GM23248 (cell line): ENCODE measurements around the gene DCDC1. TPM values are rescaled to one million over a fixed set of nuclear protein-coding genes. Genes with fewer than 3 reads are reported as not detected.

ENCODE experiments used
- DNase-seq: peaks from one replicate; pipeline ENCODE4 v3.0.0-alpha.2; 2015
- H2AFZ ChIP-seq: fragments of 200-600 bp; sonication (generic); 2 replicates; pipeline ENCODE4 v1.6.1; 2016; ENCODE audit warnings: antibody characterized with exemption
- H3F3A ChIP-seq: fragments of 200-600 bp; sonication (generic); 2 replicates; pipeline ENCODE4 v1.6.1; 2016; ENCODE audit warnings: mild to moderate bottlenecking, antibody characterized with exemption, mixed run types; ENCODE audit not compliant: insufficient read depth
- H3K27ac ChIP-seq: fragments of 200-600 bp; sonication (generic); 2 replicates; pipeline ENCODE4 v1.5.1; 2016; ENCODE audit warnings: mild to moderate bottlenecking
- H3K27me3 ChIP-seq: fragments of 200-600 bp; sonication (generic); replicated peaks from 2 replicates; pipeline ENCODE4 v1.6.1; 2016; ENCODE audit warnings: mild to moderate bottlenecking; ENCODE audit not compliant: insufficient read depth
- H3K36me3 ChIP-seq: fragments of 200-600 bp; sonication (generic); 2 replicates; pipeline ENCODE4 v1.6.1; 2016; ENCODE audit warnings: low read depth, mild to moderate bottlenecking
- H3K4me1 ChIP-seq: fragments of 200-600 bp; sonication (generic); 2 replicates; pipeline ENCODE4 v1.6.1; 2016; ENCODE audit warnings: mild to moderate bottlenecking; ENCODE audit not compliant: insufficient read depth
- H3K4me2 ChIP-seq: fragments of 200-600 bp; sonication (generic); one replicate; pipeline ENCODE4 v1.6.1; 2016; ENCODE audit warnings: mild to moderate bottlenecking; ENCODE audit not compliant: unreplicated experiment
- H3K4me3 ChIP-seq: fragments of 200-600 bp; sonication (generic); 2 replicates; pipeline ENCODE4 v1.5.1; 2016; ENCODE audit warnings: mild to moderate bottlenecking
- H3K79me2 ChIP-seq: fragments of 200-600 bp; sonication (generic); 2 replicates; pipeline ENCODE4 v1.6.1; 2016; ENCODE audit warnings: mild to moderate bottlenecking; ENCODE audit not compliant: insufficient read depth
- H3K9ac ChIP-seq: fragments of 200-600 bp; sonication (generic); 2 replicates; pipeline ENCODE4 v1.6.1; 2016; ENCODE audit warnings: mild to moderate bottlenecking
- H3K9me2 ChIP-seq: fragments of 200-600 bp; sonication (generic); 2 replicates; pipeline ENCODE4 v1.6.1; 2016; ENCODE audit warnings: mixed run types, mild to moderate bottlenecking, moderate library complexity; ENCODE audit not compliant: insufficient read depth
- H3K9me3 ChIP-seq: fragments of 200-600 bp; sonication (generic); one replicate; pipeline ENCODE4 v1.6.1; 2017; ENCODE audit warnings: low read depth
- H4K20me1 ChIP-seq: fragments of 200-600 bp; sonication (generic); 2 replicates; pipeline ENCODE4 v1.6.0; 2016; ENCODE audit not compliant: insufficient read depth
- EZH2 ChIP-seq: fragments of 200-600 bp; sonication (generic); IDR thresholded peaks from 2 replicates; pipeline ENCODE4 v1.6.1; 2018; ENCODE audit warnings: antibody characterized with exemption, mild to moderate bottlenecking; ENCODE audit not compliant: insufficient read depth, poor library complexity, severe bottlenecking
- EZH2phosphoT487 ChIP-seq: fragments of 200-600 bp; sonication (generic); IDR thresholded peaks from 2 replicates; pipeline ENCODE4 v1.6.1; 2018; ENCODE audit warnings: antibody characterized with exemption, moderate library complexity, mild to moderate bottlenecking, low read depth; ENCODE audit not compliant: insufficient read depth
- WGBS, 2 experiments: methylation state at CpG; one replicate each; pipeline ENCODE4 v1.1.6; 2015 to 2017; ENCODE audit warnings: low lambda C conversion rate in 2 of 2, low coverage in 1 of 2; ENCODE audit errors: missing lambda C conversion rate in 2 of 2; 5-methylcytosine and 5-hydroxymethylcytosine counted together
- in situ Hi-C: fragments of 300-500 bp; cut with MboI; formaldehyde crosslinking; loops from 2 replicates; pipeline ENCODE4 v1.15.0; 2020
- polyA plus RNA-seq: library from polyadenylated mRNA; unstranded; fragments of >200 nt; fragmentation: Nextera tagmentation; extraction: Ambion mirVana; gene quantifications from 2 replicates; pipeline ENCODE4 v1.2.1, GENCODE V29; 2016
- total RNA-seq: library from RNA; depleted of rRNA; stranded (reverse); fragments of >200 nt; shearing (Covaris generic); gene quantifications from 2 replicates; pipeline ENCODE4 v1.2.3, GENCODE V29; 2014

Gene DCDC1
- total and polyA plus RNA-seq, 2 experiments from 2014 or later: not detected

- H3K9me3 ChIP-seq: no peaks in the 10 kb centered on the region
- in situ Hi-C loops: loop anchor here (25.0 kb wide), 2 partner anchors 546 to 1471 kb away; no protein-coding TSS in a partner anchor
- H3K4me2 ChIP-seq: no peak overlapping the region
- H2AFZ ChIP-seq: no peak overlapping the region
- H3K79me2 ChIP-seq: no peaks in the 10 kb centered on the region
- no peaks in the 10 kb centered on the region for H3K9me2 ChIP-seq
- H4K20me1 ChIP-seq: no peaks in the 10 kb centered on the region
- DNase-seq: peak; percentile 19
- H3K27ac ChIP-seq: no peak overlapping the region
- no peaks in the 10 kb centered on the region for H3K27me3 ChIP-seq
- WGBS, 2 experiments: 30 to 38% methylated on average over 2 of the region's 2 CpGs
- H3K4me3 ChIP-seq: no peak overlapping the region
- no peaks in the 10 kb centered on the region for H3K4me1 ChIP-seq
- H3K36me3 ChIP-seq: no peaks in the 10 kb centered on the region
- no peaks in the 10 kb centered on the region for H3F3A ChIP-seq
- no peak overlapping the region for H3K9ac ChIP-seq
- no peak for TF ChIP-seq EZH2phosphoT487
- TF ChIP-seq EZH2: no peak
These were observed 461.3 kb downstream of the DCDC1 start for GRCh38 chr11:30908272-30908671.

GRCh38 chr11:30902929-30903328 is 466.6 kb downstream of the DCDC1 start:
- in situ Hi-C loops: loop anchor here (25.0 kb wide), 2 partner anchors 541 to 1466 kb away; no protein-coding TSS in a partner anchor

GRCh38 chr11:30895046-30895445 is 474.5 kb downstream of the DCDC1 start:
- H3K9ac ChIP-seq: no peak overlapping the region

More at GRCh38 chr11:30902929-30903328, 466.6 kb downstream of the DCDC1 start:
- Histone ChIP-seq H3K27me3 (0 out of 2 replicates have a peak, but pooled peaks cover 4% of the 10 kb centered on the region), H3K27ac (no peak overlapping the region), H4K20me1 (no peaks in the 10 kb centered on the region), H3K4me3 (no peak overlapping the region), H2AFZ (no peak overlapping the region), H3K9me3 (no peaks in the 10 kb centered on the region), H3K79me2 (no peaks in the 10 kb centered on the region), H3K4me1 (no peaks in the 10 kb centered on the region), H3F3A (no peaks in the 10 kb centered on the region), H3K9ac (no peak overlapping the region), H3K9me2 (no peaks in the 10 kb centered on the region), H3K36me3 (no peaks in the 10 kb centered on the region), H3K4me2 (no peak overlapping the region)
- TF ChIP-seq EZH2phosphoT487 (no peak), EZH2 (no peak)
- no peak for DNase-seq

GRCh38 chr11:30893318-30893717 is 476.2 kb downstream of the DCDC1 start:
- no peaks in the 10 kb centered on the region for H3F3A ChIP-seq
- no peaks in the 10 kb centered on the region for H4K20me1 ChIP-seq
- TF ChIP-seq EZH2phosphoT487: no peak
- H3K9me2 ChIP-seq: no peaks in the 10 kb centered on the region
- no peaks in the 10 kb centered on the region for H3K9me3 ChIP-seq
- no peak overlapping the region for H3K9ac ChIP-seq
- H2AFZ ChIP-seq: no peak overlapping the region
- in situ Hi-C loops: no loop called here
- no peaks in the 10 kb centered on the region for H3K4me1 ChIP-seq
- H3K79me2 ChIP-seq: no peaks in the 10 kb centered on the region
- H3K27ac ChIP-seq: no peak overlapping the region
- no peaks in the 10 kb centered on the region for H3K36me3 ChIP-seq
- H3K4me2 ChIP-seq: no peak overlapping the region
- no peak overlapping the region for H3K4me3 ChIP-seq
- 5 to 8% methylated on average over 3 of the region's 3 CpGs for WGBS, 2 experiments
- DNase-seq: no peak
- no peaks in the 10 kb centered on the region for H3K27me3 ChIP-seq

More at GRCh38 chr11:30895046-30895445, 474.5 kb downstream of the DCDC1 start:
- Histone ChIP-seq H3K4me2 (no peak overlapping the region), H3K79me2 (no peaks in the 10 kb centered on the region), H3K4me1 (no peaks in the 10 kb centered on the region), H3F3A (no peaks in the 10 kb centered on the region), H3K36me3 (no peaks in the 10 kb centered on the region), H3K27ac (no peak overlapping the region), H3K4me3 (no peak overlapping the region), H3K27me3 (0 out of 2 replicates have a peak, but pooled peaks cover 4% of the 10 kb centered on the region), H2AFZ (no peak overlapping the region), H4K20me1 (no peaks in the 10 kb centered on the region), H3K9me2 (no peaks in the 10 kb centered on the region), H3K9me3 (no peaks in the 10 kb centered on the region)
- 52 to 57% methylated on average over 2 of the region's 2 CpGs for WGBS, 2 experiments
- no peak for TF ChIP-seq EZH2phosphoT487
- no peak for TF ChIP-seq EZH2
- DNase-seq: no peak
- in situ Hi-C loops: no loop called here
